M059J (cell line): Measurements from ENCODE around the gene GOLT1A. TPM values are rescaled to one million over a fixed set of nuclear protein-coding genes. Genes with fewer than 3 reads are reported as not detected.

Experiments
- DNase-seq: peaks from one replicate; pipeline ENCODE4 v3.0.0-alpha.2; 2012; ENCODE audit warnings: low read depth
- total RNA-seq: library from RNA; depleted of rRNA; stranded (reverse); fragments of >200 nt; shearing (Covaris generic); gene quantifications from 2 replicates; pipeline ENCODE4 v1.2.3, GENCODE V29; 2014; rRNA removed

The GOLT1A gene
- total RNA-seq, 1 experiment from 2014 or later: 2.2 TPM

DNA sequence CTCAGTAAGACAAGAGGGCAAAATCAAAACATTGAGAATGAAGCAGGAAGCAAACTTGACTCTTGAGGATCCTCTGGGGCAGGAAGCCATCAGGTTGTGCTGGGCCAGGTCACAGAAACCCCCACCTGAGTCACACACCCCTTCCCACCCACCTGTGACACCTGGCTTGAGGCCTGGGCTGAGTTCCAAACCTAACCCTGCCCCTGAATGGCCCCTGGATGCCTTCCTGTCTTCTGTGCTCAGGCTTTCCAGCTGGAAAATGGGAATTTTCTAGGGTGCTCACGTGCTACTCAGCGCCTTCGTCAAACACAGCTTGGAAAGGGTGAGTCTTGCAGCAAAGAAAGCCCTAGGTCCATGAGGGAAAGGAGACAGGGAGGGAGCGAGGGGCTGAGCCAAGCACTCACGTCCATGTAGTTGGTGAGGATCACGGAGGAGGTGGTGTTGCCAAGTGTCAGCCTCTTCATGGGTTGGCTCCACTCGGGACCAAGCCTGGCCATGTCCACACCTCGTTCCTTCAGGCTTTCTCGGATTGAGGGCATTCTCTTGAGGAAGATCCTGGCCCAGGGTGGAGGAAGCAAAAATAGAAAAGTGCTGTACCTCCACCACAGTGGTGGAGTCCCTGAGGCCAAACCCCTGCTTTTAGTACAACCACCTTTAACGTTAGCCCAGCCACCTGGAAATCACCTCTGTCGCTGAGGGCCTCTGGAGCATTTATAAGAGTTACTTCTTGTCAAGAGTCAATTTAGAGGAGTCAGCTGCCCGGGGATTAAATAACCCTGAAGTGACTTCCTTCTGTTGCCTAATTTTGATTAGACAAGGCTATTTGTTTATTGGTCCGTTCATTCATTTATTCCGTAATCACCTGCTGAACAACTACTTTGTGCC, 51.9 kb downstream of the GOLT1A start:
- DNase-seq: no peak

DNA sequence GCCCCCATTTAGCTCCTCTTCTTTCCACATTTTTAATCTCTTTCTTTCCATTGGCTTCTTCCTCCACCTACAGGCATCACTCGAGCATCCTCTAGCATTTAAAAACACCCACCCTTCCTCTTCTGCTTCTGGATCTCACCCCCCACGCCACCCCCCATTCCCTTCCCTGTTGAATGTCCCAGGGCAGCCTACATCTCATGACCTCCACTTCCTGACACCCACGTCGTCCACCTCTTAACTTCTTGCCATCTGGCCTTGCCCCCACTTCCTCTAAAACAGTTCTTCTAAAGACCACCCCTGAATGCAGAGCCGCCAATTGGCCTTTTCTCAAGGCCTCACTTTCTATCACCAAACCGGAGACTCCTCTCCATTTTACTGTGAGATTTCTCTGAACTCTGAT, 55.8 kb downstream of the GOLT1A start:
- DNase-seq: no peak

DNA sequence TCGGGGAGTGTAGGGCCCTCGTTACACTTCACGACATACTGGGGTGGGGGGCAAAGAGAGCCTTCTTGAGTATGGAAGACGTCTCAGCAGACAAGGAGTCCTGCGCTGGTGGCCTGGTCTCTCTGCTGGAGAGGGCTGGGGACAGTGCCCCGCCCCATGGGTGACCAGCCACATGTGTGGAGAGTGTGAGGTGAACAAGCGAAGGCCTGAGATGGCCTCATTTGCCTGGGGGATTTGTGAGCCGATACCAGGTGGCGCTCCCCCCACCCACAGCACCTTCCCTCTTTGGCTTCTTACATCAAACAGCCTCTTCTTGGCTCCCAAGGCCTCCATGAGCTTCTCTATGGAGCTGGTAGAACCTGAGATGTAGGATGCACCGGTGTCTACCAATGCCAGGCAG, 57.9 kb downstream of the GOLT1A start:
- DNase-seq: no peak

GRCh38 chr1:204154568-204155255, 59.1 kb downstream of the GOLT1A start:
- no peak for DNase-seq

- DNase-seq: no peak
Measured at GRCh38 chr1:204153667-204154066, 60.1 kb downstream of the GOLT1A start.

DNA sequence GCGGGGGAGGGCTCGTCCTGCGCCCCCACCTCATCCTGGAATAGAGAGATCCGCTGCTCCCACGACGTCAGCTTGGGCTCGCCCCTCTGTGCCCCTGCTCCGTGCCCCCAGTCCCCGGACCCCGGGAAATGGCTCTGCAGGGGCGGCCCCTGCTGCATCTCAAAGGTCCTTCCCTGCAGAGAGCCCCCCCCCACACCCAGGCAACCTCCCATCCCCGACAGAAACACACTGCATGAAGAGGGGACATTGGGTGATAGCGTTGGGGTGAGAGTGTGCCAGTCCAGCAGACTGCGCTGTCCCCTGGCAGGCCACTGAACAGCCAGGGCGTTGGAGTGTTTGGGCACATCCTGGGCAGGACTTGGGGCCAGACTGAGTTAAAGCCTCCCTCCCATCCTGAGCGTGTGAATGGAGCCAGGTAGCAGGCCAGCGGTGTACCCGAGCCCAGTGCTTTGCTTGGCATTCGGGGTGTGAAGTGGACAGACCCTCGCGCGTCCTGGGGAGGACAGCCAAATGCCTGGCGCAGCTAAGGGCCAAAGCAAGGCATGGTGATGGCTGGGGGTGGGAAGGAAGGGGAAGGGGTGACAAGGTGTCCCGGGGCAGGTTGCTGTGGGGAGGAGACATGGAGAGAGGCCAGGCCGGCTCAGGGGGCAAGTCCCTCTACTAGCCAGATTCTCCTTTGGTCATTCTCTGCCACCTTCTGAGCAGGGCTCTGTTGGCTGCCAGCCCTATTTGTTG, 61.3 kb downstream of the GOLT1A start:
- DNase-seq: peak; percentile 37

DNA sequence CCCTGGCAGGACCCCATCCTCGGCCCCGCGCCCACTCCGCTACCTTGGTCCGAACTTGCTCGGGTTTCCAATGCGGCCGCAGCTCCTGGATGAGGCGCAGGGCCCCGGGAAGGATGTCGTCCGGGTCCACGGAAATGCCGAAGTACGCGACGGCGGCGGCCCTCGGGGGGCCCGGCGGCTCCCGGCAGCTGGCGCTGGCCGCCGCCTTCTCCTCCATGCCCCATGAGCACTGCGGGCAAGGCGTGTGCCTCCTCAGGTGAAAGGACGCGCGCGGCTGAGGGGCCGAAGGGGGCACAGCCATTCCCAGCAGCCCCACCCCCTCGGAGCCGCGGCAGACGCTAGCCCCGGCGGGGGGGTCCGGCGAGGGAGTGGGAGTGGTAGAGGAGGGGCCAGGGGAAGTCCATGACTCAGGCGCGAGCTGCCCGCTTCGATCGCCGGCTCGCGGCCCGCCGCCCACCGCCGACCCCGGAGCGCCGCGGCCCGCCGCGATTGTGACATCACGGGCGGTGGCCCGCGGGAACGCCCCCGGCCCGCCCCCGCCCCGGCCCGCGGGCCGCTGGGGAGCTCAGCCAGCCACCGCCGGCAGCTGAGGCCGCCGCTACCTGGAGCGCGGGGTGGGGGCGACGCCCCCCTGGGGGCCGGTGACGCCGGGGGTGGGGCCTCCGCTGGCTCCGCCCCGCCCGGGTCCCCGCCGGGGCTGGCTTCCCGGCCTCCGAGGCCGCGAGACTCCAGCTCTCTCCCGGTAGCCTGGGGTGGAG, 62.1 kb downstream of the GOLT1A start, which contains the start of gene ETNK2:
Gene ETNK2, minus strand, starts transcription at position 493 of the 758 bp plus-strand sequence. Its CDS starts 192 bp downstream, at position 301.
- peak; percentile 61 for DNase-seq

GRCh38 chr1:204150702-204151551, 62.9 kb downstream of the GOLT1A start:
- peak; percentile 32 for DNase-seq

DNA sequence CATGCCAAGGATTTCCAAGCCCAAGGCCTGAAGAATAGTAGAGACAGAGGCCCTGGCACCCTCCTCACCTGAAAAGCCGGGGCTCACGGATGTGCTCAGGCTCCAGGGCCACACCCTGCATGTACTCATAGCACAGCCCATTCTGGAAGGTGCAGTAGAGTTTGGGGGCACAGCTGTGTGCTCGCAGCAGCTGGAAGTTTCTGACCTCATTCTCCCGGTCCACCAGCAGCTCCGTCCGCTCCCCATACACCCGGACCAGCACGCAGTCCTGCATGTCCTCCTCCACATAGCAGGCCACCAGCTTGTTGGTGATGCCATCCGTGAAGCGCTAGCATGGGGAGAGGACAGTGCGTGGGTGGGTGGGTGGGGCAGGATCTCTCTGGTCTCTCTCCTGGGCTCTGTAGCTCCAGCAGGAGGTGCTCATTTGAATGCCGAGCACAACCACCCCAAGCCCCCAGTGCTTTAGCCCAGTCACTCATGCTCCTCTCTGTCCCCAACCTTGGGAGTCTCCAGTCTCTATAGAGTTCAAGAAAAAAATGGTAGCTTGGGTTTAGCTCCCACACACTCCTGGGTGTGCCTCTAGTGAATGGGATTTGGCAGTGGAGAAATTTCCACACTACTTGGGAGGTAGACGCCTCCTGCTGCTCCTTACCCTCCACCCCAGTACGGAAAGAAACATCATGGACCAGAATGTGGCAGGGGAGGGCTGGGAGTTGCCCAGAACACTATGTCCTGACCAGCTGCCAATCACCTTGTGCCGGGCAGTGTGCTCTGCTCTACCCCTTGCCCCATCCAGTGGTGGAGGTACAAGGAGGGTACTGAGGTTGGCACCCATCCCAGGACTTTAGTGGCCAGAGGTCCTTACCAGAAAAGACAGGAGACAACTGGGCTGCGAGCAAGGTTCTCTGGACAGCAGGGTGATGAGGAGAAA, 63.9 kb downstream of the GOLT1A start:
- DNase-seq: no peak

- peak; percentile 22 for DNase-seq
Measured at GRCh38 chr1:204149107-204149506, 64.7 kb downstream of the GOLT1A start.

Other genes starting within 250 kb of the GOLT1A start
- gene SOX13, start 140.9 kb downstream of the GOLT1A start, total RNA-seq: 6.9 and 12.6 TPM in 2 replicates
- gene ETNK2, start 61.9 kb downstream of the GOLT1A start, total RNA-seq: 33.9 and 36.4 TPM in 2 replicates
- 0.25 and 2.2 TPM in 2 replicates for gene REN, start 47.7 kb downstream of the GOLT1A start, total RNA-seq
- 38.0 and 40.2 TPM in 2 replicates for gene KISS1, start 17.5 kb downstream of the GOLT1A start, total RNA-seq
- gene PLEKHA6, start 145.9 kb upstream of the GOLT1A start, total RNA-seq: 1.6 and 4.9 TPM in 2 replicates
- 24.2 and 41.6 TPM in 2 replicates for gene PPP1R15B, start 197.8 kb upstream of the GOLT1A start, total RNA-seq